H1 (cell line): Measurements from ENCODE around the gene PPP1R3F. TPM values are rescaled to one million over a fixed set of nuclear protein-coding genes. Genes with fewer than 3 reads are reported as not detected.

ENCODE experiments used
- CTCF ChIA-PET: fragments of 300-600 bp; sonication (Branson Sonifier 250); formaldehyde crosslinking; loops from one replicate; lab custom pipeline; 2021; ENCODE audit not compliant: partially characterized antibody; lab: Charles Lee
- POLR2A ChIA-PET: fragments of 300-600 bp; sonication (Branson Sonifier 250); formaldehyde crosslinking; loops from one replicate; lab custom pipeline; 2021; ENCODE audit warnings: inconsistent platforms; ENCODE audit not compliant: partially characterized antibody; lab: Charles Lee
- DNase-seq, 2 experiments: peaks; one replicate each; pipeline versions ENCODE4 v3.0.0 to v3.0.0-alpha.2; 2010 to 2022; ENCODE audit warnings: low spot score in 2 of 2, low read depth in 1 of 2, mixed read lengths in 1 of 2
- FAIRE-seq: peaks from 2 replicates; lab custom pipeline; 2011; peaks lifted over from hg19 to GRCh38; lab: Jason Lieb, UNC
- H2AFZ ChIP-seq: 2 replicates; pipeline ENCODE4 v1.8.1; 2012; ENCODE audit warnings: low read length, inconsistent platforms
- H2AK5ac ChIP-seq: 2 replicates; pipeline ENCODE4 v1.6.1; 2013; ENCODE audit warnings: low read depth, low read length
- H2BK120ac ChIP-seq: replicated peaks from 2 replicates; pipeline ENCODE3; 2013; ENCODE audit warnings: low read depth, low read length, inconsistent platforms
- H2BK12ac ChIP-seq: 2 replicates; pipeline ENCODE4 v1.6.1; 2013; ENCODE audit warnings: low read depth, low read length
- H2BK15ac ChIP-seq: 2 replicates; pipeline ENCODE4 v1.6.1; 2013; ENCODE audit warnings: low read length
- H2BK20ac ChIP-seq: 2 replicates; pipeline ENCODE4 v1.6.1; 2013; ENCODE audit warnings: low read length
- H2BK5ac ChIP-seq: 2 replicates; pipeline ENCODE4 v1.6.1; 2013; ENCODE audit warnings: low read depth, low read length
- H3K14ac ChIP-seq: 2 replicates; pipeline ENCODE4 v1.6.1; 2013; ENCODE audit warnings: inconsistent platforms; ENCODE audit not compliant: insufficient read length
- H3K18ac ChIP-seq: 2 replicates; pipeline ENCODE4 v1.6.1; 2013; ENCODE audit warnings: low read length; ENCODE audit errors: extremely low read depth
- H3K23ac ChIP-seq: 2 replicates; pipeline ENCODE4 v1.6.1; 2013; ENCODE audit warnings: inconsistent platforms; ENCODE audit not compliant: insufficient read length
- H3K23me2 ChIP-seq: 2 replicates; pipeline ENCODE4 v1.6.1; 2013; ENCODE audit warnings: low read depth, low read length
- H3K27ac ChIP-seq: 2 replicates; pipeline ENCODE4 v1.6.1; 2011; ENCODE audit warnings: low read depth, low read length, inconsistent platforms
- H3K27me3 ChIP-seq, 4 experiments: replicated peaks in 1 of 4; 1 replicate in 1 of 4; 2 replicates in 3 of 4; pipeline versions ENCODE4 v1.6.1 to v1.8.1; 2011 to 2013; ENCODE audit warnings: low read length in 3 of 4, mild to moderate bottlenecking in 3 of 4, inconsistent platforms in 2 of 4, mixed read lengths in 2 of 4, moderate library complexity in 1 of 4; ENCODE audit not compliant: control insufficient read depth in 3 of 4, insufficient read depth in 3 of 4; ENCODE audit errors: extremely low read depth in 1 of 4
- H3K36me3 ChIP-seq, 4 experiments: 2 replicates each; pipeline versions ENCODE4 v1.6.1 to v1.8.1; 2011 to 2013; ENCODE audit warnings: mild to moderate bottlenecking in 4 of 4, low read length in 3 of 4, moderate library complexity in 2 of 4, control low read depth in 1 of 4, inconsistent platforms in 1 of 4; ENCODE audit not compliant: insufficient read depth in 4 of 4, control insufficient read depth in 2 of 4
- H3K4ac ChIP-seq: replicated peaks from 2 replicates; pipeline ENCODE3; 2013; ENCODE audit warnings: low read length, low read depth, mixed read lengths, inconsistent platforms; ENCODE audit not compliant: insufficient read length
- H3K4me1 ChIP-seq, 4 experiments: replicated peaks in 1 of 4; 1 replicate in 1 of 4; 2 replicates in 3 of 4; pipeline versions ENCODE4 v1.6.1 to v1.8.1; 2011 to 2013; ENCODE audit warnings: low read length in 3 of 4, inconsistent platforms in 2 of 4, mixed read lengths in 1 of 4; ENCODE audit not compliant: insufficient read depth in 4 of 4, control insufficient read depth in 3 of 4
- H3K4me2 ChIP-seq, 2 experiments: 2 replicates each; pipeline versions ENCODE4 v1.6.1 to v1.8.1; 2011 to 2013; ENCODE audit warnings: low read depth in 2 of 2, low read length in 2 of 2, control low read depth in 1 of 2, inconsistent platforms in 1 of 2, mild to moderate bottlenecking in 1 of 2; ENCODE audit not compliant: insufficient read depth in 1 of 2
- H3K4me3 ChIP-seq, 4 experiments: fragments of 200-600, 300-600 bp in 1 of 4; sonication (generic), shearing (Covaris generic), sonication (Bioruptor Twin) in 1 of 4; 2 replicates each; pipeline versions ENCODE4 v1.5.1 to v1.8.1; 2011 to 2016; ENCODE audit warnings: low read length in 4 of 4, low read depth in 3 of 4, control low read depth in 2 of 4, inconsistent platforms in 2 of 4, mild to moderate bottlenecking in 2 of 4, mixed read lengths in 1 of 4, moderate library complexity in 1 of 4; ENCODE audit not compliant: insufficient read depth in 2 of 4; ENCODE audit errors: extremely low read depth in 1 of 4
- H3K56ac ChIP-seq: replicated peaks from 2 replicates; pipeline ENCODE3; 2013; ENCODE audit warnings: low read depth, mild to moderate bottlenecking, mixed read lengths, low read length, inconsistent platforms; ENCODE audit not compliant: insufficient read length
- H3K79me1 ChIP-seq: 2 replicates; pipeline ENCODE4 v1.6.1; 2013; ENCODE audit warnings: low read depth, low read length, control low read depth
- H3K79me2 ChIP-seq, 2 experiments: 2 replicates each; pipeline versions ENCODE4 v1.6.1 to v1.8.1; 2012 to 2013; ENCODE audit warnings: low read length in 2 of 2, mild to moderate bottlenecking in 2 of 2, inconsistent platforms in 1 of 2; ENCODE audit not compliant: insufficient read depth in 2 of 2, control insufficient read depth in 1 of 2
- H3K9ac ChIP-seq, 4 experiments: replicated peaks in 1 of 4; 1 replicate in 1 of 4; 2 replicates in 3 of 4; pipeline versions ENCODE4 v1.6.1 to v1.8.1; 2011 to 2013; ENCODE audit warnings: low read depth in 3 of 4, low read length in 3 of 4, control low read depth in 2 of 4, mild to moderate bottlenecking in 2 of 4, moderate library complexity in 2 of 4, inconsistent platforms in 1 of 4; ENCODE audit errors: extremely low read depth in 1 of 4
- H3K9me3 ChIP-seq, 2 experiments: 2 replicates each; pipeline versions ENCODE4 v1.6.1 to v1.8.1; 2012 to 2013; ENCODE audit warnings: mild to moderate bottlenecking in 2 of 2, moderate library complexity in 2 of 2, control low read depth in 1 of 2, inconsistent platforms in 1 of 2, low read depth in 1 of 2, low read length in 1 of 2, mixed read lengths in 1 of 2; ENCODE audit not compliant: insufficient read depth in 2 of 2
- H4K20me1 ChIP-seq, 2 experiments: replicated peaks in 1 of 2; 2 replicates each; pipeline versions ENCODE3 to v1.8.1; 2011 to 2013; ENCODE audit warnings: inconsistent platforms in 2 of 2, low read length in 2 of 2, mild to moderate bottlenecking in 1 of 2; ENCODE audit not compliant: insufficient read depth in 2 of 2, control insufficient read depth in 1 of 2
- H4K5ac ChIP-seq: 2 replicates; pipeline ENCODE4 v1.6.1; 2013; ENCODE audit warnings: low read length, low read depth, mixed read lengths, inconsistent platforms; ENCODE audit not compliant: insufficient read length
- H4K8ac ChIP-seq: 2 replicates; pipeline ENCODE4 v1.8.0; 2013; ENCODE audit warnings: mild to moderate bottlenecking, moderate library complexity, low read length, inconsistent platforms; ENCODE audit not compliant: insufficient read depth; ENCODE audit errors: extremely low read depth
- H4K91ac ChIP-seq: replicated peaks from 2 replicates; pipeline ENCODE3; 2013; ENCODE audit warnings: low read length, mixed read lengths, inconsistent platforms; ENCODE audit not compliant: insufficient read length
- ASH2L ChIP-seq: fragments of 200-600, 300-600 bp; sonication (generic); IDR thresholded peaks from one replicate; pipeline ENCODE4 v1.7.1; 2017; ENCODE audit warnings: low read length
- GABPA ChIP-seq: IDR thresholded peaks from 2 replicates; pipeline ENCODE4 v1.6.1; 2011; ENCODE audit warnings: mild to moderate bottlenecking, low read length, moderate library complexity, borderline replicate concordance; ENCODE audit not compliant: insufficient read depth
- GTF2F1 ChIP-seq: IDR thresholded peaks from 2 replicates; pipeline ENCODE4 v1.6.1; 2012; ENCODE audit warnings: low read depth, low read length, improper control_type of control experiment, borderline replicate concordance
- KDM4A ChIP-seq: IDR thresholded peaks from one replicate; pipeline ENCODE4 v1.7.1; 2012; ENCODE audit warnings: low read depth, mild to moderate bottlenecking, moderate library complexity, low read length, inconsistent platforms; ENCODE audit not compliant: severe bottlenecking
- NANOG ChIP-seq: IDR thresholded peaks from 2 replicates; pipeline ENCODE4 v1.6.1; 2011; ENCODE audit warnings: low read length, low read depth, mild to moderate bottlenecking, inconsistent platforms; ENCODE audit not compliant: insufficient read depth, poor library complexity, severe bottlenecking
- PHF8 ChIP-seq: fragments of 200-600 bp; sonication (generic); conservative IDR thresholded peaks from 2 replicates; pipeline ENCODE4 v1.7.1; 2012; ENCODE audit warnings: low read depth, mild to moderate bottlenecking, inconsistent platforms, low read length, moderate library complexity
- POLR2A ChIP-seq, 2 experiments: IDR thresholded peaks; 1 replicate in 1 of 2; 2 replicates in 1 of 2; pipeline ENCODE4 v1.6.1; 2011; ENCODE audit warnings: low read depth in 2 of 2, low read length in 2 of 2, mild to moderate bottlenecking in 2 of 2; ENCODE audit errors: control extremely low read depth in 1 of 2
- SP2 ChIP-seq: IDR thresholded peaks from 2 replicates; pipeline ENCODE4 v1.6.1; 2012; ENCODE audit warnings: mild to moderate bottlenecking, low read length, inconsistent platforms
- TAF1 ChIP-seq: IDR thresholded peaks from 2 replicates; pipeline ENCODE4 v1.6.1; 2011; ENCODE audit warnings: mild to moderate bottlenecking, low read depth, low read length
- TAF7 ChIP-seq: optimal IDR thresholded peaks from 2 replicates; pipeline ENCODE3; 2011; ENCODE audit warnings: low read depth, mild to moderate bottlenecking, inconsistent platforms, low read length, moderate library complexity, borderline replicate concordance
- YY1 ChIP-seq: IDR thresholded peaks from 2 replicates; pipeline ENCODE4 v1.6.1; 2011; ENCODE audit warnings: low read depth, mild to moderate bottlenecking, low read length
- WGBS, 2 experiments: shearing (Covaris generic) in 1 of 2; methylation state at CpG; one replicate each; pipeline versions ENCODE4 v1.1.6 to v1.1.7; 2013 to 2015; ENCODE audit warnings: low lambda C conversion rate in 2 of 2, mixed read lengths in 2 of 2, inconsistent platforms in 1 of 2, low coverage in 1 of 2, missing lambda C conversion rate in 1 of 2; ENCODE audit not compliant: insufficient replicate concordance in 2 of 2, insufficient coverage in 1 of 2, insufficient read length in 1 of 2; ENCODE audit errors: extremely low coverage in 1 of 2, missing lambda C conversion rate in 1 of 2; 5-methylcytosine and 5-hydroxymethylcytosine counted together
- long read RNA-seq, 2 experiments: library from RNA in 1 of 2; library from capped mRNA in 1 of 2; stranded (forward); transcript quantifications; one replicate each; pipeline ENCODE4 v2.0.0, GENCODE V29; 2021; ENCODE audit warnings: inconsistent platforms in 1 of 2
- polyA minus RNA-seq, 3 experiments: library from RNA; depleted of rRNA, polyadenylated mRNA; stranded (reverse); fragments of >200 nt; gene quantifications; 1 replicate in 2 of 3; 2 replicates in 1 of 3; pipeline ENCODE4 v1.2.3, GENCODE V29; 2011
- polyA plus RNA-seq, 7 experiments: library from polyadenylated mRNA; depleted of rRNA in 3 of 7; stranded (reverse) in 5 of 7; unstranded in 2 of 7; fragments of >200 nt in 5 of 7; fragments of 200-250 nt in 2 of 7; gene quantifications; 1 replicate in 5 of 7; 2 replicates in 1 of 7; 4 replicates in 1 of 7; pipeline versions ENCODE4 v1.2.1 to v1.2.3, GENCODE V29; 2011 to 2013; ENCODE audit warnings: missing spikeins in 2 of 7, mixed read lengths in 2 of 7
- total RNA-seq: library from RNA; stranded (reverse); fragmentation: NEBNext Ultra II Directional; extraction: Animal tissue kit (Norgen Biotek cat#: 25700); gene quantifications from 2 replicates; pipeline ENCODE4 v1.2.1, GENCODE V29; 2021

The PPP1R3F gene
- 6.1 and 6.8 TPM in 2 replicates for total RNA-seq
- polyA plus RNA-seq (2011; rRNA removed) = 5.1 and 6.2 TPM in 2 replicates
- 6.2 TPM for polyA plus RNA-seq (2011; cell fraction: cytosol; rRNA removed)
- polyA plus RNA-seq (2011; cell fraction: nucleus; rRNA removed) = 14.8 TPM
- polyA plus RNA-seq (2012, experiment 1 of 2) = 4.0 to 7.5 TPM (median 5.6 TPM) in 4 replicates
- polyA plus RNA-seq (2012, experiment 2 of 2) = 7.8 TPM
- 3.0 TPM for polyA plus RNA-seq (2013, experiment 1 of 2)
- polyA plus RNA-seq (2013, experiment 2 of 2) = 2.7 TPM
- polyA minus RNA-seq (2011; rRNA and poly(A)+ RNA removed) = 2.7 and 3.0 TPM in 2 replicates
- 8.6 TPM for polyA minus RNA-seq (2011; cell fraction: cytosol; rRNA and poly(A)+ RNA removed)
- 8.9 TPM for polyA minus RNA-seq (2011; cell fraction: nucleus; rRNA and poly(A)+ RNA removed)
- long read RNA-seq, experiment 1, partial matches to known transcripts = 1 of 8 reads
- long read RNA-seq, experiment 1, other reads (novel, unspliced or antisense) = 7 of 8 reads
- long read RNA-seq, experiment 2, partial matches to known transcripts = 1 of 1 reads
- long read RNA-seq, experiment 2, other reads (novel, unspliced or antisense) = 0 of 1 reads

DNA sequence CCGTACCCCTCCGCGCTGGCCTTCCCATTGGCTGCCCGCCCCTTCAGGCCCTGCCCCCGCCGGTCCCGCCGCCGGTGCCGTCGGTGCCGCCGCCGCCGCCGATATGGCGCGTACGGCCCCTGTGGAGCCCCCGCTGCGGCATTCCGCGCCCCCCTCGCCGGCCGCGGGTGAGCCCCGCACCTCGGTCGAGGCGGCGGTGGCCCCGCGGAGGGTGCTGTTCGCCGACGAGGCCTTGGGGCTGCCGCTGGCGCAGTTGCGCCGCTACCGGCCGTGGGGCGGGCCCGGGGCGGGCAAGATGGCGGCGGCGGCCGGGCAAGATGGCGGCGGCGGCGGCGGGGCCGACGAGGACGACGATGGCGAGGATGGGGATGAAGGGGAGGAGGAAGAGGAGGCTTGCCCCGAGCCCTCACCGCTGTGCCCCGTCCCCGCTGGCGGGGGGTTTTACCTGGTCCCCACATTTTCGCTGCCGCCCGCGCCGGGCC is at the start of gene PPP1R3F:
Gene PPP1R3F, plus strand, starts transcription at position 27 of the 482 bp plus-strand sequence. Its CDS starts 77 bp downstream, at position 104.
- 0 out of 2 replicates have a peak within 1 kb of the TSS, but pooled peaks have one; percentile 13 for H2AK5ac ChIP-seq
- DNase-seq (no peak), FAIRE-seq (no peak)
- ChIA-PET CTCF (no interaction called here), POLR2A (interaction anchor here (0.6 to 1.4 kb wide), 4 partner anchors 17 to 79 kb away, joined by 3 to 7 read pairs (median 4); no protein-coding TSS in a partner anchor)
- no peaks in the 10 kb centered on the region for H3K9me3 ChIP-seq
- no peak within 1 kb of the TSS for H3K14ac ChIP-seq
- peaks cover 0 to 14% (median 5%) of the 10 kb centered on the region in 4 experiments; a peak in 4 of 7 replicates for H3K4me1 ChIP-seq
- H4K8ac ChIP-seq = peak within 1 kb of the TSS; percentile 100
- H2BK20ac ChIP-seq = no peak within 1 kb of the TSS
- peak within 1 kb of the TSS; percentile 95; the same call in 1 of the 2 replicates for H2BK12ac ChIP-seq
- peaks cover 12 to 38% of the 10 kb centered on the region in 2 experiments; a peak in 3 of 4 replicates for H3K79me2 ChIP-seq
- peak within 1 kb of the TSS; percentile 95 for H3K18ac ChIP-seq
- no CpG with 5 or more reads among the region's 70 CpGs for WGBS, 2 experiments
- no peak within 1 kb of the TSS for H2BK120ac ChIP-seq
- H3K4me3 ChIP-seq = peak within 1 kb of the TSS; percentile 47 to 99 (median 73)
- peak within 1 kb of the TSS; percentile 91 for H3K4ac ChIP-seq
- peak within 1 kb of the TSS; percentile 97 for H4K91ac ChIP-seq
- peak within 1 kb of the TSS; percentile 74 to 93 for H3K4me2 ChIP-seq
- H3K23me2 ChIP-seq = no peaks in the 10 kb centered on the region; the same call in 1 of the 2 replicates
- H3K23ac ChIP-seq = no peak within 1 kb of the TSS
- peak within 1 kb of the TSS; percentile 99 for H2BK5ac ChIP-seq
- TF ChIP-seq TAF7 = no peak
- TF ChIP-seq KDM4A = peak; percentile 9
- no peak for TF ChIP-seq SP2
- TF ChIP-seq GABPA = no peak
- peak; percentile 81 for TF ChIP-seq PHF8
- peak in 1 of 2 experiments; percentile 69; a peak in 2 of 3 replicates for TF ChIP-seq POLR2A (IDR thresholded peaks at IDR 0.05; ENCODE audit: control extremely low read depth in 1 of 2, low read depth in 2 of 2, low read length in 2 of 2)
- no peak for TF ChIP-seq ASH2L
- TF ChIP-seq TAF1 = peak; percentile 44; the same call in 1 of the 2 replicates
- TF ChIP-seq NANOG = no peak
- TF ChIP-seq YY1 = peak; percentile 85
- TF ChIP-seq GTF2F1 = no peak
- peak within 1 kb of the TSS; percentile 99 for H4K5ac ChIP-seq
- peak within 1 kb of the TSS; percentile 79 for H3K56ac ChIP-seq
- H4K20me1 ChIP-seq = peaks cover 0 to 17% of the 10 kb centered on the region in 2 experiments
- peak within 1 kb of the TSS; percentile 95 for H3K27ac ChIP-seq
- peaks cover 2% of the 10 kb centered on the region; the same call in 1 of the 2 replicates for H3K79me1 ChIP-seq
- H3K36me3 ChIP-seq = no peaks in the 10 kb centered on the region
- no peaks in the 10 kb centered on the region for H3K27me3 ChIP-seq
- peak within 1 kb of the TSS; percentile 91 to 99 (median 97) for H3K9ac ChIP-seq
- no peak within 1 kb of the TSS for H2BK15ac ChIP-seq
- H2AFZ ChIP-seq = peak within 1 kb of the TSS; percentile 90; the same call in 1 of the 2 replicates
